Activated T-helper 1 cell treated with anti-CD3 and anti-CD28 coated beads, Interleukin-12 subunit alpha, Interleukin-12 subunit beta, Interleukin-2, Interleukin-4 antibody, amounts not matched to agents 30 ng/mL and 10 ng/mL and 1 ng/mL, durations not matched to agents 14 hours and 24 hours and 36 hours (primary cell): ENCODE data around the gene B3GLCT. TPM values are rescaled to one million over a fixed set of nuclear protein-coding genes. Genes with fewer than 3 reads are reported as not detected.
"Not testable (repeated sequence)": the region's sequence is repeated elsewhere in the genome, so short reads cannot be mapped to it uniquely, and the experiment has no call there.

Source experiments
- DNase-seq: peaks from one replicate; pipeline ENCODE4 v3.0.0; 2021; ENCODE audit warnings: low spot score
- H3K27ac Mint-ChIP-seq: one replicate; pipeline ENCODE4 v1.8.0; 2021; ENCODE audit warnings: mild to moderate bottlenecking, mixed read lengths
- H3K27me3 Mint-ChIP-seq: one replicate; pipeline ENCODE4 v1.8.0; 2022; ENCODE audit warnings: mild to moderate bottlenecking, moderate library complexity, mixed read lengths; ENCODE audit not compliant: insufficient read depth
- H3K36me3 Mint-ChIP-seq: one replicate; pipeline ENCODE4 v1.8.0; 2021; ENCODE audit warnings: low read depth, mixed read lengths
- H3K4me1 Mint-ChIP-seq: one replicate; pipeline ENCODE4 v1.8.0; 2021; ENCODE audit warnings: low read depth, mixed read lengths
- H3K4me3 Mint-ChIP-seq: one replicate; pipeline ENCODE4 v1.8.0; 2021; ENCODE audit warnings: mild to moderate bottlenecking, moderate library complexity, mixed read lengths
- H3K9me3 Mint-ChIP-seq: one replicate; pipeline ENCODE4 v1.8.0; 2021; ENCODE audit warnings: mixed read lengths
- intact Hi-C: fragments of 100-400 bp; cut with micrococcal nuclease; formaldehyde crosslinking; loops from one replicate; pipeline ENCODE4 v1.15.1; 2024
- total RNA-seq: library from RNA; stranded (reverse); gene quantifications from 2 replicates; pipeline ENCODE4 v1.2.3, GENCODE V29; 2022

The B3GLCT gene
- total RNA-seq, 1 donor from 2014 or later: 4.3 TPM

DNA sequence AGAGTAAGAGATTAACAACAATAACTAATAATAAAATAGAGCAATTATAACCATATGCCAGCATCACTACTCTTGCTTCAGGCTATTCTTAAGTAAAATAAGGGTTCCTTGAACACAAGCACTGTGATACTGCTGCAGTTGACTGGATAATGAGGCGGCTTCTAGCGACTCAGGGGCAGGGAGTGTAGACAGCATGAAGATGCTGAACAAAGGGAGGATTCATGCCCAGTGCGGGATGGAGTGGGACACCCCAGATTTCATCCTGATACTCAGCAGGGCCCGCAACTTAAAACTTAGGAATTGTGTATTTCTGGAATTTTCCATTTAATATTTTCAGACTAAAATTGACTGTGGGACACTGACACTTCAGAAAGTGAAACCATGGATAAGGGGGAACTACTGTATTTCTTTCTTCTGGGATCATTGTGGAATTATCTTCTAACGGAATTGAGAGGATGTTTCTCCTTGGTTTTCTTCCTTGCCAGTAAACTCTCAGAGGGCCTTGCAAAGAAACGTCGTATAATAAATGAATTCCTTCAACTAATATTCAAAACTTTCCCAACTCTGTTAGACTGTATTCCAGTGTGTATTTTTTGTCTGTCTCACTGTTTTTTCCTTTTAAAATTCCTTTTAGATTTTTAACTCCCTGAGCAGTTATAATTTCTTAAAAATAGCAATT is 127.5 kb downstream of the B3GLCT start:
- Mint-ChIP-seq H3K27ac (no peak overlapping the region), H3K27me3 (no peaks in the 10 kb centered on the region), H3K4me3 (no peak overlapping the region), H3K4me1 (no peaks in the 10 kb centered on the region), H3K36me3 (no peaks in the 10 kb centered on the region), H3K9me3 (no peaks in the 10 kb centered on the region)
- intact Hi-C loops: no loop called here
- DNase-seq: no peak

DNA sequence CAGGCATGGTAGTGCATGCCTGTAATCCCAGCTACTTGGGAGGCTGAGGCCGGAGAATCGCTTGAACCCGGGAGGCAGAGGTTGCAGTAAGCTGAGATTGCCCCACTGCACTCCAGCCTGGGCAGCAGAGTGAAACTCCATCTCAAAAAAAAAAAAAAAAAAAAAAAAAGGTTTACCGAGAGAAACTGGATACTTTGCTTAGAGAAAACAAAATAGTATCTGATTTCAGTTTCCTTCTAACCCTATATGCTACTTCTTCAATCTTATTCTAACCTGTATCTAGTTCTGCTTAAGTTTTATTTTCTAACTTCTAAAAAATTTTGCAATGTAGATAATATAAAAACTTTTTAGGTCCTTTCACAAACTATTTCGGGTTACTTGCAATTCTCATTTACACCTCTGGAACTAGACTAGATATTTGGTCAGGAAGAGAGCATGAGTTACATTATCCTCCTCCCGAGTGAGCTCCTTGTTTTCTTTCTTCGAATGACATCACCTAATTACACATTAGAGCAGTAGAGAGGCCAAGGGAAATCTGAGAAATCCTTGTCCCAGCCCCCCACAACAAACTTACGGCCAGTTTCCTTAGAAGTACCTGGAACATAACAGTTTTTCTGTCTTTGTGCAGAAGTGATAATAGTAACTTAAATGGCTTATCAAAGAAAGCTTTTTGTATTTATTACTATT is 128.9 kb downstream of the B3GLCT start:
- intact Hi-C loops: no loop called here
- DNase-seq: no peak
- Mint-ChIP-seq H3K9me3 (no peaks in the 10 kb centered on the region), H3K36me3 (no peaks in the 10 kb centered on the region), H3K27me3 (no peaks in the 10 kb centered on the region), H3K4me1 (no peaks in the 10 kb centered on the region), H3K27ac (no peak overlapping the region), H3K4me3 (no peak overlapping the region)

DNA sequence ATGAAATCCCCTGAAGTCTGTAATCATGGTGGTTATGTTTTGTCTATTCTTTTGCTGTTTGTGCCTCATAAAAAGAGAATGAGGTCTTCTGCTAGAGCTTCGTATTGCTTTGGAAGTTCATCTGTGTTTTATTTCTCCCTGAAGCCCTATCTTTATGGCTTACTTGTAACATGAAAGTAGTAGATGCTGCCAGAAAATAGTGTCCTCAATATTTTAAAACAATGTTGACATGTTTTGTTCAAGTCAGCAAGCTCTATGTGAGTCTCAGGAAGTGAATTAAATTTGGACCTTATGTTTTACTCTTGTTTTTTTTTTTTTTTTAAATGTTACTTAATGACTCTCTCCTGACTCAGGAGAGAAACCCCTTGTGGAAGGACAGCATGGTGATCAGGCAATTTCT is 130.5 kb downstream of the B3GLCT start:
- DNase-seq: no peak
- H3K27ac Mint-ChIP-seq: no peak overlapping the region
- no peaks in the 10 kb centered on the region for H3K4me1 Mint-ChIP-seq
- intact Hi-C loops: no loop called here
- H3K36me3 Mint-ChIP-seq: no peaks in the 10 kb centered on the region
- H3K4me3 Mint-ChIP-seq: no peak overlapping the region
- H3K9me3 Mint-ChIP-seq: no peaks in the 10 kb centered on the region
- no peaks in the 10 kb centered on the region for H3K27me3 Mint-ChIP-seq

DNA sequence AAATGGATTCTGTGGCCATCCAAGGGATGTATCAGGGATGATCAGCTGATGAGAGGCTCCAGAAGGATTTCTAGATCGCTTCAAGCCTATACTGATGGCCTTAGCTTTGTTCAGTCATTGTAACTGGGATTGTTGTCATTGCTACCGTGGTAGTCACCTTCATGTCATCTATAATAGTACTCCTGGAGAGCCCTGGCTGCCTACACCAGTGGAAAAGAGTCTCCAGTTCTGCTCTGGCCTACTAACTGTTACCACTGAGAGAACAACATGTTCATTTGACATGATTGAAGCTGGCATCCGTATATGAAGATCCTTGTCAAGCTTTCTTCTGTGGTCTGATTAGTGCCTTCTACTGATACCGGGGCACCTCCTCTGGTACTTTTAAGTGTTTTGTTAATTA is 131.3 kb downstream of the B3GLCT start:
- DNase-seq: no peak
- H3K36me3 Mint-ChIP-seq: no peaks in the 10 kb centered on the region
- H3K9me3 Mint-ChIP-seq: no peaks in the 10 kb centered on the region
- H3K27me3 Mint-ChIP-seq: no peaks in the 10 kb centered on the region
- no peak overlapping the region for H3K4me3 Mint-ChIP-seq
- no peak overlapping the region for H3K27ac Mint-ChIP-seq
- intact Hi-C loops: no loop called here
- no peaks in the 10 kb centered on the region for H3K4me1 Mint-ChIP-seq

DNA sequence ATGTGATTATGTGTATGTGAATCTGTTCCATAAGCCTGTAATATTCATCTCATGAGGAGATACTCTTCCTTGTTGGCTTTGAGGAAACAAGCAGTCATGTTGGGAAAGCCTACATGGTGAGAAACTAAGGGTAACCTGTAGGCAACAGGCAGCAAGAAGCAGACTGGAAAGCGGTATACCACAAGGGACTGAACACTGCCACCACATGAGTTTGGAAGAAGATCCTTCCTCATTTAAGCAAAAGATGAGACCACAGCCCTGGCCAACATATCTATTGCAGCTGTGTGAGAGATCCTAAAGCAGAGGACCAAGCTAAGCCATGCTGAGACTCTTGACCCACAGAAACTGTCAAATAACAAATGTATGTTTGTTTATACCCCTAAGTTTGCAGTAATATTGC is 134.8 kb downstream of the B3GLCT start:
- Mint-ChIP-seq H3K4me3 (no peak overlapping the region), H3K4me1 (no peaks in the 10 kb centered on the region)

DNA sequence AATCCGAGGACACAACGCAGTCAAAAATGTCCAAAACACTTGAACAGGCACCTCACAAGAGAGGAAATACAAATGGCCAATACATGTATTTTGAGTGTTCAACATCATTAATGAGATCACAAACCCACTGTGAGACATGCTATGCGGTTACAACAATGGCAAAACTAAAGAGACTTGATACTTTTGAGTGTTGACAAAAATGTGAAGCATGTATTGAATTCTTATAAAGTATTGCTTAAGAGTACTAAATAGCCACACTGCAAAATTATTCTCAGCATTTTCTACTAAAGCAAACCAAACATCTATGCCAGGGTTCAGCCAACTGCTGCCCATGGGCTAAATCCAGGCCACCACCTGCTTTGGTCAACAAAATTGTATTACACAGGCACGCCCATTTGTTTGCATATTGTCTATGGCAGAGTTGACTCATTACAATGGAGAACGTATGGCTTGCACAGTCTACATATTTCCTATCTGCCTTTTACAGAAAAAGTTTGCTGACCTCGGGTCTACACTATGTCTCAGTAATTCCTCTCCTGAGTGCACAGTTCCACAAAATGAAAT is 135.3 kb downstream of the B3GLCT start:
- no peak for DNase-seq
- no peaks in the 10 kb centered on the region for H3K36me3 Mint-ChIP-seq
- H3K4me3 Mint-ChIP-seq: no peak overlapping the region
- H3K9me3 Mint-ChIP-seq: peaks cover 4% of the 10 kb centered on the region
- H3K27me3 Mint-ChIP-seq: no peaks in the 10 kb centered on the region
- intact Hi-C loops: no loop called here
- no peaks in the 10 kb centered on the region for H3K4me1 Mint-ChIP-seq
- no peak overlapping the region for H3K27ac Mint-ChIP-seq

More for the DNA sequence above, 134.8 kb downstream of the B3GLCT start:
- intact Hi-C loops: no loop called here
- Mint-ChIP-seq H3K27me3 (no peaks in the 10 kb centered on the region), H3K36me3 (no peaks in the 10 kb centered on the region), H3K27ac (no peak overlapping the region), H3K9me3 (peaks cover 4% of the 10 kb centered on the region)
- DNase-seq: no peak

DNA sequence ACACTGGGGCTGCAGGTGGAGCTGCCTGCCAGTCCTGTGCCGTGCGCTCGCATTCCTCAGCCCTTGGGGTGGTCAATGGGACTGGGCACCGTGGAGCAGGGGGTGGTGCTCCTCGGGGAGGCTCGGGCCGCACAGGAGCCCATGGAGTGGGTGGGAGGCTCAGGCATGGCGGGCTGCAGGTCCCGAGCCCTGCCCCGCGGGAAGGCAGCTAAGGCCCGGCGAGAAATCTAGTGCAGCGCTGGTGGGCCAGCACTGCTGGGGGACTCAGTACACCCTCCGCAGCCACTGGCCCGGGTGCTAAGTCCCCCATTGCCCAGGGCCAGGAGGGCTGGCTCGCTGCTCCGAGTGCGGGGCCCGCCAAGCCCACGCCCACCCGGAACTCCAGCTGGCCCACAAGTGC is 139.8 kb downstream of the B3GLCT start:
- H3K36me3 Mint-ChIP-seq, H3K4me3 Mint-ChIP-seq, H3K27ac Mint-ChIP-seq, H3K4me1 Mint-ChIP-seq, H3K27me3 Mint-ChIP-seq, intact Hi-C loops, DNase-seq: not testable (repeated sequence)
- peaks cover 12% of the 10 kb centered on the region for H3K9me3 Mint-ChIP-seq

DNA sequence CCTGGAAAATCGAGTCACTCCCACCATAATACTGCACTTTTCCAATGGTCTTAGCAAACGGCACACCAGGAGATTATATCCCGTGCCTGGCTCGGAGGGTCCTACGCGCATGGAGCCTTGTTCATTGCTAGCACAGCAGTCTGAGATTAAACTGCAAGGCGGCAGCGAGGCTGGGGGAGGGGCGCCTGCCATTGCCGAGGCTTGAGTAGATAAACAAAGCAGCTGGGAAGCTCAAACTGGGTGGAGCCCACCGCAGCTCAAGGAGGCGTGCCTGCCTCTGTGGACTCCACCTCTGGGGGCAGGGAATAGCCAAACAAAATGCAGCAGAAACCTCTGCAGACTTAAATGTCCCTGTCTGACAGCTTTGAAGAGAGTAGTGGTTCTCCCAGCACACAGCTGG is 141.1 kb downstream of the B3GLCT start:
- intact Hi-C loops, H3K36me3 Mint-ChIP-seq, H3K4me3 Mint-ChIP-seq, H3K27ac Mint-ChIP-seq, H3K4me1 Mint-ChIP-seq, H3K27me3 Mint-ChIP-seq, DNase-seq: not testable (repeated sequence)
- peaks cover 12% of the 10 kb centered on the region for H3K9me3 Mint-ChIP-seq

DNA sequence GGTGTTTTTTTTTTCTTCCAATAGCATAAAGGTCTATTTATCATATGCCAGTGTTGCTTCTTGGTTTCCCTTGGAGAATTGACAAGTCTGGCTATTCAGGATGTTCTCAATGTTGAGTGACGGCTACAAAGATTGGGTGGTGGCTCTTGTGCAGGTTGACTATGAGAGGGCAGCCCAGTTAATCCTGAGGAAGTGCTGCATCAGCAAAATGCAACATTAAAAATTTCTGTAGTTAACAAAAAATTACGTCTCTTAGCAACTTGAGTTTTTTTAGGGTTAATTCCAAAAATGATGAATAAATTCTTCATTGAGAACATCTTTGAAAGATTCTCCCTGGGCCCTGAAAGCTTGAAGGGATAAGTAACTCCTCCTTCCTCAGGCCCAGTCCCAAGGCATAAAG is 147.1 kb downstream of the B3GLCT start:
- peaks cover 3% of the 10 kb centered on the region for H3K9me3 Mint-ChIP-seq
- DNase-seq: no peak
- H3K4me1 Mint-ChIP-seq: no peaks in the 10 kb centered on the region
- H3K27me3 Mint-ChIP-seq: peaks cover 2% of the 10 kb centered on the region
- intact Hi-C loops: no loop called here
- no peak overlapping the region for H3K27ac Mint-ChIP-seq
- H3K36me3 Mint-ChIP-seq: no peaks in the 10 kb centered on the region
- H3K4me3 Mint-ChIP-seq: no peak overlapping the region

DNA sequence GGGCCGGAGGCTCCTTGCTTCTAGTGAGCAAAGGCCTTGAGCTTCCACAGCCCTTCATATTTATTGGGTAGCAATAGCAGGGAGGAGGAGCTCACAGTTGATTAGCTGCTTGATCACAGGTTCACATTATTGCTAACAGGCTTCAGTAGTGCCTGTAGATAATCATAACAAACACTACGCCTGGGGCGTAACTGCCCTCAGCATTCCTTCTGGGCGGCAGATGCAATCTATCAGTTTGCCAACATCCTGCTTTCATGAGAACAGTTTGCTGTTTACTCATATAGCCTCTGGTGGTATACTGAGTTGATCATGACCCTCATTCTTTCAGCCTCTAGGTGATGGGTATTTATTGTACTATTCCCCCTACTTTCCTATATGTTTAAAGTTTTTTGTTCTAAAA is 149.4 kb downstream of the B3GLCT start:
- Mint-ChIP-seq H3K4me3 (no peak overlapping the region), H3K9me3 (peaks cover 8% of the 10 kb centered on the region), H3K36me3 (no peaks in the 10 kb centered on the region), H3K27me3 (peaks cover 4% of the 10 kb centered on the region), H3K27ac (no peak overlapping the region), H3K4me1 (no peaks in the 10 kb centered on the region)
- intact Hi-C loops: no loop called here
- no peak for DNase-seq

DNA sequence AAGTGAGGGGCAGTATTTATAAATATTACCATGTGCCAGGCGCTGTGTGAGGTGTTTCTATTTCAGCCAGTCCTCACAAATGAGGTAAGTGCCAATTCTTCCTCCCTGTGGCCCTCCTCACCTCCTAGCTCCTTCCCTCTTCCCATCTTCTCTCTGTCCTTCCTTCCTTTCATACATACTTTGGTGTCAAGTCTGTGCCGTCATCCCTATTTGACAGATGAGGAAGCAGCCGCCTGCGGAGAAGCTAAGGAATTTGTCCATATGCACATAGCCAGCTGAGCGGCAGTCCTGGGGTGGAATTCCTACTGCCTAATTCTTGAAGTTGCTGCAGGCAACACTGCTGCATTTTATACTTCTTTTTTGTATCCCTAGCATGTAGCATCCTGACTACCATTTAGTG is 150.8 kb downstream of the B3GLCT start:
- no peak overlapping the region for H3K27ac Mint-ChIP-seq
- H3K4me3 Mint-ChIP-seq: no peak overlapping the region
- peaks cover 15% of the 10 kb centered on the region for H3K9me3 Mint-ChIP-seq
- H3K36me3 Mint-ChIP-seq: no peaks in the 10 kb centered on the region
- no peaks in the 10 kb centered on the region for H3K4me1 Mint-ChIP-seq
- intact Hi-C loops: no loop called here
- peaks cover 4% of the 10 kb centered on the region for H3K27me3 Mint-ChIP-seq
- DNase-seq: no peak

DNA sequence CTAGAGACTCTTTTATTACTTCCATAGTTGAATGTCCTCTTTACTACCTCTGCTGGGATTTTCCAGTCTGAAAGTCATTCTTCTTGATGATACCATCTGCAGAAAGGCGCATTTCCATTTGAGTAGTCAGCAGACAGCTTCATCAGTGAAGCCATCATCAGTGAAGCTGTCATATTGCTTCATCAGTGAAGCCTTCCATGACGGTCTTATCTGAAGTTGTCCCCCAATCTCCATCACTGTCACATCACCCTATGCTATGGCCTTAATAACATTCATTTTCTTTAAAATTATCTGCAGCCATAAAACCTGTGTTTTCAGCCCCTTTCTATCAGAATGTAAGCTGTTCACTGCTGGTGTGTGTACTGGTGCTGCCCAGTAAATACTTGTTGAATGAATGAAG is 151.6 kb downstream of the B3GLCT start:
- H3K27ac Mint-ChIP-seq: no peak overlapping the region
- DNase-seq: no peak
- no peaks in the 10 kb centered on the region for H3K4me1 Mint-ChIP-seq
- no peak overlapping the region for H3K4me3 Mint-ChIP-seq
- H3K27me3 Mint-ChIP-seq: peaks cover 4% of the 10 kb centered on the region
- peaks cover 23% of the 10 kb centered on the region for H3K9me3 Mint-ChIP-seq
- H3K36me3 Mint-ChIP-seq: no peaks in the 10 kb centered on the region
- intact Hi-C loops: no loop called here

DNA sequence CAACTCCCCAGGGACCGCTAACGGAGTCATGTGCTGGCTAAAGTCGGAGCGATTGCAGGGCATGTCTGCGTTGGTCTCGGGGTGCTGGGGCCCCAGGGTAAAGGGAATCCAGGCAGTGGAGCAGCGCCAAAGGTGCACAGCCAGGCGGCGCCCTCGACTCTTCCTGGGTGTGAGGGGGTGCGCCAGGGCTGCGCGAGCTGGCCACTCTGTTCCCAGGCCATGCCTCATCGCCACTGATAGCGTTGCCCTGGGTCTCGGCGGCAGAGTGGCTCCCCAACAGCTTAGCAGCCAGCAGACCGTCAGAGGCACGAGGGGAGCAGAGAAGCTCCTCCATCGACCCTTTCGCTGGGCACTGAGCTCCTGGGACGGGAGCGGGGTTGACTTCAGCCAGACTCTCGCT is 152.7 kb downstream of the B3GLCT start:
- Mint-ChIP-seq H3K27me3 (peaks cover 6% of the 10 kb centered on the region), H3K4me3 (no peak overlapping the region), H3K27ac (no peak overlapping the region), H3K4me1 (no peaks in the 10 kb centered on the region), H3K36me3 (no peaks in the 10 kb centered on the region), H3K9me3 (peaks cover 23% of the 10 kb centered on the region)
- no peak for DNase-seq
- intact Hi-C loops: no loop called here
